ENCODE data around the gene UBB. TPM values are rescaled to one million over a fixed set of nuclear protein-coding genes. Genes with fewer than 3 reads are reported as not detected.

The UBB gene
- total RNA-seq: 1,660 and 1,773 TPM in 2 replicates

DNA sequence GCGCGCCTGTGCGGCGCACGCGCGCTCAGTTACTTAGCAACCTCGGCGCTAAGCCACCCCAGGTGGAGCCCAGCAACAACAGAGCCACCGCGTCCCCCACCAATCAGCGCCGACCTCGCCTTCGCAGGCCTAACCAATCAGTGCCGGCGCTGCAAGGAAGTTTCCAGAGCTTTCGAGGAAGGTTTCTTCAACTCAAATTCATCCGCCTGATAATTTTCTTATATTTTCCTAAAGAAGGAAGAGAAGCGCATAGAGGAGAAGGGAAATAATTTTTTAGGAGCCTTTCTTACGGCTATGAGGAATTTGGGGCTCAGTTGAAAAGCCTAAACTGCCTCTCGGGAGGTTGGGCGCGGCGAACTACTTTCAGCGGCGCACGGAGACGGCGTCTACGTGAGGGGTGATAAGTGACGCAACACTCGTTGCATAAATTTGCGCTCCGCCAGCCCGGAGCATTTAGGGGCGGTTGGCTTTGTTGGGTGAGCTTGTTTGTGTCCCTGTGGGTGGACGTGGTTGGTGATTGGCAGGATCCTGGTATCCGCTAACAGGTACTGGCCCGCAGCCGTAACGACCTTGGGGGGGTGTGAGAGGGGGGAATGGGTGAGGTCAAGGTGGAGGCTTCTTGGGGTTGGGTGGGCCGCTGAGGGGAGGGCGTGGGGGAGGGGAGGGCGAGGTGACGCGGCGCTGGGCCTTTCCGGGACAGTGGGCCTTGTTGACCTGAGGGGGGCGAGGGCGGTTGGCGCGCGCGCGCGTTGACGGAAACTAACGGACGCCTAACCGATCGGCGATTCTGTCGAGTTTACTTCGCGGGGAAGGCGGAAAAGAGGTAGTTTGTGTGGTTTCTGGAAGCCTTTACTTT lies at the start of gene UBB:
UBB (plus strand) TSS at position 452 of the 856 bp plus-strand sequence. CDS start 817 bp downstream, outside the sequence.

DNA sequence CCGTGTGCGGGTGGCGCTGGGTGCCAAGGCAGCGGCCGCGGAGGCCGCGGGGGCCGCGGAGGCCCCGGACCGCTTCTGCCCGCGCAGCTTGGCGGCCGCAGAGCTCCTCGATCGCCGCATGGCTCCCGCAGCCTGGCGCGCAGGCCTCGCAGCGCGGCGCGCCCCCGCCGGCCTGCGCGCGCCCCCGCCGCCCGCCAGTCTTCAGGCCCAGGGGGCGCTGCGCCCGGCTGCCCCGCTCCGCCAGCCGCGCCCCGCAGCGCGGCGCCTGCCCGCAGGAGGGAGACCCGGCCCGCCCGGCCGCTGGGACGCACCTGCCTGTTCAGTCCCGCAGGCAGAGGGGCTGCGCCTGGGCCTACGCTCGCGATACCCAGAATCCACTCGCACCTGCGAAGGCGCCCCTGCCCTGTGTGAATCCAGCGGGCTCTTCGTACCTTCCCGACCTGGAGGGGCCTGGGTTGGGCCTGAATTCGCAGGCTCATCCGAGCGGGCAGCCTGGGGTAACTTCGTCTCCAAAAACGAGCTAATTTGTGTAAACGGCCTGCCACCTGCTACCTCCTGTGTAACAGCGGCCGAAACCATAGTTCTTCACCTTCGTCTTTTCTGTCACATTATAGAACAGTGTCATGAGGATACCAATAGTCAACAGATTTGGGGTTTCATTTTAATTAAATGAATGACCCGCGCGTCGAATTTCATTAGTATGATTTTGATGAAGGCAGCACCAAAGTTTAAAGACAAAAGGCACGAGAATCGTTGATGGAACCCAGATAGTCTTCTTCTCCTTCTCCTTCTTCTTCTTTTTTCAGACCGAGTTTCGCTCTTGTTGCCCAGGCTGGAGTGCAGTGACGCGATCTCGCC lies 27.3 kb upstream of the UBB start, which contains the start of gene CENPV:
CENPV (minus strand) TSS at position 153 of the 858 bp plus-strand sequence; CDS start at position 120, 33 bp downstream.

DNA sequence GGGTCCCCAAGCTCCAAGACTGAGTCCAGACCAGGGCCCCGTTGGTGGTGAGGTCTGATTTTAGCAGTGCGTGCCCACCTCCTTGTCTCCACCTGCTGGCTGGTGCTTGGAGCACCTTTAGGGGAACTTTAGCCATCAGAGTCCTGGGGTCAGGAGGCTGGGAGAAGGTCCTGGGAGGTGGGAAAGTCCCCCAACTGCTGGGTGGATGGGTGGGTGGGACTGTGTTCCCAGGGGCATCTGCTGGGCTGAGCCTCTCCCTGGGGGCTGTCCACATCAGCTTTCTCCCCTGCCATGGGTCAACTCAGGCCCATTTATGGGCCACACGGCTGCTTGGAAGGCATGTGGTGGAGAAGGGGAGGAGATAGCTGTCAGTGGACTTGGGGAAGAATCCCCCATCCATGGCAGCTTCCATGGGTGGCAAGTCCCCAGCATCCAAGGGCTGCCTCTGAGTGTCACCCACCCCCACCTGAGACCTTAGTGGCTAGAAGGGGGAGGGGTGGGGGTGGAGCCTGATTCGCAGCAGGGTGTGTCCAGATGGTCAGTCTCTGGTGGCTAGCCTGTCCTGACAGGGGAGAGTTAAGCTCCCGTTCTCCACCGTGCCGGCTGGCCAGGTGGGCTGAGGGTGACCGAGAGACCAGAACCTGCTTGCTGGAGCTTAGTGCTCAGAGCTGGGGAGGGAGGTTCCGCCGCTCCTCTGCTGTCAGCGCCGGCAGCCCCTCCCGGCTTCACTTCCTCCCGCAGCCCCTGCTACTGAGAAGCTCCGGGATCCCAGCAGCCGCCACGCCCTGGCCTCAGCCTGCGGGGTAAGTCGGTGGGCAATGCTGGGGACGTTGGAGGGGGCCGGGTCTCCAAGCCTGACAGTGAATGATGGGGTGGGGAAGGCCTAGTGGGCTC lies 34.4 kb downstream of the UBB start, which contains the start of gene TRPV2:
TRPV2 (plus strand) TSS at position 541 of the 894 bp plus-strand sequence. CDS start 2,098 bp downstream, outside the sequence.

Other genes with a start within 250 kb of the UBB start
- gene NCOR1, start 165.6 kb upstream of the UBB start, total RNA-seq: 88.5 and 105 TPM in 2 replicates
- 19.7 and 32.1 TPM in 2 replicates for gene PIGL, start 163.9 kb upstream of the UBB start, total RNA-seq
- gene CENPV, start 27.6 kb upstream of the UBB start, total RNA-seq: 13.6 and 35.5 TPM in 2 replicates
- 28.9 and 62.5 TPM in 2 replicates for gene TRPV2, start 34.5 kb downstream of the UBB start, total RNA-seq
- gene LRRC75A, start 111.1 kb downstream of the UBB start, total RNA-seq: 3.3 and 4.7 TPM in 2 replicates
- 6.1 and 6.3 TPM in 2 replicates for gene ZNF287, start 188.1 kb downstream of the UBB start, total RNA-seq

Measured in uterine smooth muscle cell (primary cell).